Neural crest cell (in vitro differentiated cells): ENCODE data around the gene GCNT2. TPM values are rescaled to one million over a fixed set of nuclear protein-coding genes. Genes with fewer than 3 reads are reported as not detected.

Experiments
- DNase-seq: peaks from one replicate; pipeline ENCODE4 v3.0.0; 2021; ENCODE audit warnings: low read depth, mixed read lengths, low spot score
- H3K27ac Mint-ChIP-seq: one replicate; pipeline ENCODE4 v1.8.0; 2021; ENCODE audit warnings: mild to moderate bottlenecking, mixed read lengths; ENCODE audit not compliant: unreplicated experiment
- H3K27me3 Mint-ChIP-seq: 2 replicates; pipeline ENCODE4 v1.8.0; 2021; ENCODE audit warnings: low read depth, mild to moderate bottlenecking, mixed read lengths
- H3K36me3 Mint-ChIP-seq: 2 replicates; pipeline ENCODE4 v1.8.0; 2021; ENCODE audit warnings: low read depth, mild to moderate bottlenecking, mixed read lengths
- H3K4me1 Mint-ChIP-seq: 2 replicates; pipeline ENCODE4 v1.8.0; 2021; ENCODE audit warnings: mixed read lengths
- H3K4me3 Mint-ChIP-seq: one replicate; pipeline ENCODE4 v1.8.0; 2021; ENCODE audit warnings: mild to moderate bottlenecking, mixed read lengths
- H3K9me3 Mint-ChIP-seq: 2 replicates; pipeline ENCODE4 v1.8.0; 2021; ENCODE audit warnings: mixed read lengths
- total RNA-seq: library from RNA; stranded (reverse); gene quantifications from 2 replicates; pipeline ENCODE4 v1.2.1, GENCODE V29; 2021
- TF ChIP-seq, protein P1 (sequence below): fragments of 200-600 bp; sonication (generic); conservative IDR thresholded peaks from 2 replicates; pipeline ENCODE4 v1.5.0; 2021; ENCODE audit warnings: antibody characterized with exemption, mild to moderate bottlenecking

GCNT2 gene
- total RNA-seq, 1 donor from 2014 or later = 6.4 TPM

DNA sequence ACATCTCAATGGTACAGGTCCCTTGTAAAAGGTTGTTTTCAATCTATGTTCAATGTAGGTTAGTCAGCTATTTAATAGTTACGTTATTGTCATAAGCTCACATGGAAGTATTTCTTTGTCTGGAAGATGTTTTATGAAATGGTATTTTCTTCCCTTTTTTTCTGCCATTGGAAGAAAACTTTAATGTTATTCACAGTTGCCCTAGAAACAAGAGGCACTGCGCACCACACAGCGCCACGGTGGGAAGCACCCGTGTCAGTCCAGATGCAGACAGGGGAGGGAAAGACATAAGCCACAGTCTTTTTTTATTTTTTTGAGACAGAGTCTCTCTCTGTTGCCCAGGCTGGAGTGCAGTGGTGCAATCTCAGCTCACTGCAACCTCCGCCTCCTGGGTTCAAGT lies 82.1 kb downstream of the GCNT2 start:
- no peak overlapping the region for H3K4me3 Mint-ChIP-seq
- TF ChIP-seq, protein P1, sequence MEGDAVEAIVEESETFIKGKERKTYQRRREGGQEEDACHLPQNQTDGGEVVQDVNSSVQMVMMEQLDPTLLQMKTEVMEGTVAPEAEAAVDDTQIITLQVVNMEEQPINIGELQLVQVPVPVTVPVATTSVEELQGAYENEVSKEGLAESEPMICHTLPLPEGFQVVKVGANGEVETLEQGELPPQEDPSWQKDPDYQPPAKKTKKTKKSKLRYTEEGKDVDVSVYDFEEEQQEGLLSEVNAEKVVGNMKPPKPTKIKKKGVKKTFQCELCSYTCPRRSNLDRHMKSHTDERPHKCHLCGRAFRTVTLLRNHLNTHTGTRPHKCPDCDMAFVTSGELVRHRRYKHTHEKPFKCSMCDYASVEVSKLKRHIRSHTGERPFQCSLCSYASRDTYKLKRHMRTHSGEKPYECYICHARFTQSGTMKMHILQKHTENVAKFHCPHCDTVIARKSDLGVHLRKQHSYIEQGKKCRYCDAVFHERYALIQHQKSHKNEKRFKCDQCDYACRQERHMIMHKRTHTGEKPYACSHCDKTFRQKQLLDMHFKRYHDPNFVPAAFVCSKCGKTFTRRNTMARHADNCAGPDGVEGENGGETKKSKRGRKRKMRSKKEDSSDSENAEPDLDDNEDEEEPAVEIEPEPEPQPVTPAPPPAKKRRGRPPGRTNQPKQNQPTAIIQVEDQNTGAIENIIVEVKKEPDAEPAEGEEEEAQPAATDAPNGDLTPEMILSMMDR = no peak
- H3K9me3 Mint-ChIP-seq = no peaks in the 10 kb centered on the region
- H3K27me3 Mint-ChIP-seq = no peaks in the 10 kb centered on the region
- H3K4me1 Mint-ChIP-seq = no peaks in the 10 kb centered on the region
- H3K36me3 Mint-ChIP-seq = no peaks in the 10 kb centered on the region
- H3K27ac Mint-ChIP-seq = no peak overlapping the region
- DNase-seq = no peak

- no peak overlapping the region for H3K27ac Mint-ChIP-seq
- TF ChIP-seq, protein P1 = no peak
- no peak overlapping the region for H3K4me3 Mint-ChIP-seq
Measured at GRCh38 chr6:10609038-10609437, 87.9 kb downstream of the GCNT2 start.

GRCh38 chr6:10610289-10610688 lies 89.1 kb downstream of the GCNT2 start:
- Mint-ChIP-seq H3K36me3 (no peaks in the 10 kb centered on the region), H3K27me3 (no peaks in the 10 kb centered on the region), H3K27ac (no peak overlapping the region), H3K4me3 (no peak overlapping the region), H3K4me1 (no peaks in the 10 kb centered on the region), H3K9me3 (no peaks in the 10 kb centered on the region)
- TF ChIP-seq, protein P1 = no peak
- no peak for DNase-seq

More at GRCh38 chr6:10609038-10609437, 87.9 kb downstream of the GCNT2 start:
- H3K27me3 Mint-ChIP-seq = no peaks in the 10 kb centered on the region
- no peaks in the 10 kb centered on the region for H3K36me3 Mint-ChIP-seq
- DNase-seq = no peak
- no peaks in the 10 kb centered on the region for H3K9me3 Mint-ChIP-seq
- no peaks in the 10 kb centered on the region for H3K4me1 Mint-ChIP-seq

- Mint-ChIP-seq H3K4me3 (no peak overlapping the region), H3K9me3 (peaks cover 3% of the 10 kb centered on the region), H3K4me1 (no peaks in the 10 kb centered on the region), H3K36me3 (no peaks in the 10 kb centered on the region), H3K27me3 (no peaks in the 10 kb centered on the region), H3K27ac (no peak overlapping the region)
- TF ChIP-seq, protein P1 = no peak
- no peak for DNase-seq
Measured at GRCh38 chr6:10612161-10612560, 91.0 kb downstream of the GCNT2 start.

- DNase-seq = no peak
- no peak overlapping the region for H3K4me3 Mint-ChIP-seq
Measured at GRCh38 chr6:10613077-10613476, 91.9 kb downstream of the GCNT2 start.

More at GRCh38 chr6:10613077-10613476, 91.9 kb downstream of the GCNT2 start:
- H3K36me3 Mint-ChIP-seq = no peaks in the 10 kb centered on the region
- H3K4me1 Mint-ChIP-seq = no peaks in the 10 kb centered on the region
- H3K9me3 Mint-ChIP-seq = peaks cover 3% of the 10 kb centered on the region
- TF ChIP-seq, protein P1 = no peak
- H3K27ac Mint-ChIP-seq = no peak overlapping the region
- no peaks in the 10 kb centered on the region for H3K27me3 Mint-ChIP-seq
